Activated B cell treated with CpG ODN at 0.5 μM for 24 hours (primary cell): ENCODE results near the gene RAB9B. TPM values are rescaled to one million over a fixed set of nuclear protein-coding genes. Genes with fewer than 3 reads are reported as not detected.

ENCODE experiments used
- ATAC-seq: fragments of 200-7000 bp; cut with Tn5 transposase; one replicate; pipeline ENCODE4 v1.10.0; 2021; ENCODE audit warnings: low read depth, mild to moderate bottlenecking, moderate library complexity
- CTCF ChIA-PET: fragments of 350-600 bp; sonication (Branson Sonifier 250); formaldehyde crosslinking; loops from one replicate; lab custom pipeline; 2021; ENCODE audit warnings: antibody characterized with exemption; lab: Charles Lee
- POLR2A ChIA-PET: fragments of 350-600 bp; sonication (Branson Sonifier 250); formaldehyde crosslinking; loops from one replicate; lab custom pipeline; 2021; ENCODE audit warnings: antibody characterized with exemption; lab: Charles Lee
- DNase-seq: peaks from one replicate; pipeline ENCODE4 v3.0.0; 2022
- H3K27ac Mint-ChIP-seq: one replicate; pipeline ENCODE4 v1.8.0; 2020; ENCODE audit warnings: mixed read lengths
- H3K27me3 Mint-ChIP-seq: one replicate; pipeline ENCODE4 v1.8.0; 2021; ENCODE audit warnings: mixed read lengths
- H3K36me3 Mint-ChIP-seq: one replicate; pipeline ENCODE4 v1.8.0; 2021; ENCODE audit warnings: low read depth, mixed read lengths
- H3K4me1 Mint-ChIP-seq: one replicate; pipeline ENCODE4 v1.8.0; 2021; ENCODE audit warnings: mixed read lengths
- H3K4me3 Mint-ChIP-seq: one replicate; pipeline ENCODE4 v1.8.0; 2020; ENCODE audit warnings: mild to moderate bottlenecking, mixed read lengths
- H3K9me3 Mint-ChIP-seq: one replicate; pipeline ENCODE4 v1.8.0; 2020; ENCODE audit warnings: mixed read lengths
- CTCF ChIP-seq: fragments of 200-600 bp; IDR thresholded peaks from one replicate; pipeline ENCODE4 v1.8.0; 2022; ENCODE audit warnings: antibody characterized with exemption, mild to moderate bottlenecking
- intact Hi-C: fragments of 100-400 bp; cut with micrococcal nuclease; formaldehyde crosslinking; loops from one replicate; pipeline ENCODE4 v1.15.1; 2024
- total RNA-seq: library from RNA; stranded (reverse); gene quantifications from 2 replicates; pipeline ENCODE4 v1.2.3, GENCODE V29; 2022

The RAB9B gene
- total RNA-seq, 1 donor from 2014 or later: 0.51 TPM

- ChIA-PET POLR2A (no interaction called here), CTCF (no interaction called here)
- intact Hi-C loops: no loop called here
- ATAC-seq (no peak), DNase-seq (no peak)
- H3K9me3 Mint-ChIP-seq: no peaks in the 10 kb centered on the region
- no peaks in the 10 kb centered on the region for H3K4me1 Mint-ChIP-seq
- H3K27ac Mint-ChIP-seq: no peak overlapping the region
- no peak for TF ChIP-seq CTCF
- no peaks in the 10 kb centered on the region for H3K27me3 Mint-ChIP-seq
- no peak overlapping the region for H3K4me3 Mint-ChIP-seq
- no peaks in the 10 kb centered on the region for H3K36me3 Mint-ChIP-seq
Observed at GRCh38 chrX:103800318-103800717, 31.7 kb downstream of the RAB9B start.

GRCh38 chrX:103797691-103798090, 34.4 kb downstream of the RAB9B start:
- H3K4me1 Mint-ChIP-seq: no peaks in the 10 kb centered on the region
- no peak overlapping the region for H3K4me3 Mint-ChIP-seq
- no peaks in the 10 kb centered on the region for H3K36me3 Mint-ChIP-seq
- no peak overlapping the region for H3K27ac Mint-ChIP-seq
- ChIA-PET CTCF (no interaction called here), POLR2A (no interaction called here)
- no peak for TF ChIP-seq CTCF
- H3K9me3 Mint-ChIP-seq: no peaks in the 10 kb centered on the region
- H3K27me3 Mint-ChIP-seq: no peaks in the 10 kb centered on the region
- no peak for ATAC-seq
- DNase-seq: no peak
- intact Hi-C loops: no loop called here

GRCh38 chrX:103794119-103794518, 37.9 kb downstream of the RAB9B start:
- Mint-ChIP-seq H3K27ac (no peak overlapping the region), H3K27me3 (no peaks in the 10 kb centered on the region), H3K4me1 (peaks cover 7% of the 10 kb centered on the region), H3K36me3 (no peaks in the 10 kb centered on the region), H3K4me3 (no peak overlapping the region), H3K9me3 (no peaks in the 10 kb centered on the region)
- ATAC-seq (no peak), DNase-seq (no peak)
- POLR2A ChIA-PET: no interaction called here
- intact Hi-C loops: no loop called here
- TF ChIP-seq CTCF: no peak
- CTCF ChIA-PET: no interaction called here

GRCh38 chrX:103793545-103793940, 38.5 kb downstream of the RAB9B start:
- DNase-seq (no peak), ATAC-seq (no peak)
- Mint-ChIP-seq H3K36me3 (no peaks in the 10 kb centered on the region), H3K4me1 (peaks cover 13% of the 10 kb centered on the region), H3K27me3 (no peaks in the 10 kb centered on the region), H3K4me3 (no peak overlapping the region), H3K27ac (no peak overlapping the region), H3K9me3 (no peaks in the 10 kb centered on the region)
- ChIA-PET POLR2A (no interaction called here), CTCF (no interaction called here)
- no peak for TF ChIP-seq CTCF
- intact Hi-C loops: no loop called here

- Mint-ChIP-seq H3K4me1 (peaks cover 18% of the 10 kb centered on the region), H3K27me3 (no peaks in the 10 kb centered on the region), H3K9me3 (no peaks in the 10 kb centered on the region), H3K4me3 (no peak overlapping the region), H3K36me3 (no peaks in the 10 kb centered on the region), H3K27ac (no peak overlapping the region)
- TF ChIP-seq CTCF: no peak
- CTCF ChIA-PET: no interaction called here
- ATAC-seq: no peak
- no peak for DNase-seq
- intact Hi-C loops: no loop called here
- POLR2A ChIA-PET: no interaction called here
Observed at GRCh38 chrX:103792916-103793544, 39.0 kb downstream of the RAB9B start.
